Measurements from ENCODE around the gene WDR54.

- TF ChIP-seq ZNF274 (IDR thresholded peaks at IDR 0.05; ENCODE audit: low read depth, low read length) (no peak), YY1 (IDR thresholded peaks at IDR 0.05; ENCODE audit: insufficient read depth, insufficient read length) (no peak), SUZ12 (IDR thresholded peaks at IDR 0.05; ENCODE audit: extremely low read depth, insufficient read depth, insufficient read length) (no peak)
These were observed 7.1 kb upstream of the WDR54 start for GRCh38 chr2:74414441-74414840.

Data from NT2/D1 (cell line).